Stimulated activated CD8-positive, alpha-beta memory T cell treated with anti-CD3 and anti-CD28 coated beads, Interleukin-15, amount 100 ng/mL, for 4 hours (primary cell): ENCODE measurements around the gene ADAR.

Experiments used
- DNase-seq, 2 donors: peaks; one replicate each; pipeline ENCODE4 v3.0.0-alpha.2; 2020; ENCODE audit warnings: low read depth in 2 of 2

ADAR gene

DNA sequence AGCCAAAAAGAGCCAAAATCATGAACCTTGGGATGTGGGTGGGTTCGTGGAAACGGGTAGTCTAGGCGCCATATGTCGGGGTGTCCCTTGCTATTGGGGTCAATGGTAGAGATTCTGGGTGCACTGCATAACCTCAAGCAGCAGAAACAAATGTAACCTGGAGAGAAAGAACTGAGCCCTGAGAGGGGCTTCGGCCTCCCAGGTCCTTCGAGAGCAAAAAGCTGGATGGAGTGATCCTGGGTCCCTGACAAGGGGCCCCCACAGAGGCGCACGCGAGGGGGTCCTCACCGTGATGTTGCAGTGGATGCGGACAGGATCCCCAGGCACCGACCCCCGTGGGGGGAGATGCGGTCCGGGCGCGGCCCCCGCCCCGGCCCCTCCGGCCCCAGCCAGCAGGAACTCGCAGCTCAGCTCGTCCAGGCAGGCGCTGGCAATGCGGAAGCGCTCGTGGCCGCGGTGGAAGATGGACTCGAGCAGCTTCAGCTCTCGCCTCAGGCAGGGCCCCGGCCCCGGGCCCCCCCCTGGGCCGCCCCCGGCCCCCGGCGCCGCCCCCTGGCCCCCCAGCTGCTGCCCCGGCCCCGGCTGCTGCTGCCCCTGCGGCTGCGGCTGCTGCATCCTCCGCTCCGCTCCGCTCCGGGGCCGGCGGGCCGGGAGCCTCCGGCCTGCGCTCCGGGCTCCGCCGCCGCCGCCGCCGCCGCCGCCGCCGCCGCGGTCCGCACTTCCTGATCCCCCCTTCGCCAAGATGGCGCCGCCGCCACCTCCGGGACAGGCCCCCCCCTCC is 49.9 kb downstream of the ADAR start, which contains the start of gene UBE2Q1:
Gene UBE2Q1, minus strand, starts transcription at position 724 of the 781 bp plus-strand sequence. Its CDS starts 109 bp downstream, at position 615.
- peak in 1 of 2 donors; percentile 6 for DNase-seq

DNA sequence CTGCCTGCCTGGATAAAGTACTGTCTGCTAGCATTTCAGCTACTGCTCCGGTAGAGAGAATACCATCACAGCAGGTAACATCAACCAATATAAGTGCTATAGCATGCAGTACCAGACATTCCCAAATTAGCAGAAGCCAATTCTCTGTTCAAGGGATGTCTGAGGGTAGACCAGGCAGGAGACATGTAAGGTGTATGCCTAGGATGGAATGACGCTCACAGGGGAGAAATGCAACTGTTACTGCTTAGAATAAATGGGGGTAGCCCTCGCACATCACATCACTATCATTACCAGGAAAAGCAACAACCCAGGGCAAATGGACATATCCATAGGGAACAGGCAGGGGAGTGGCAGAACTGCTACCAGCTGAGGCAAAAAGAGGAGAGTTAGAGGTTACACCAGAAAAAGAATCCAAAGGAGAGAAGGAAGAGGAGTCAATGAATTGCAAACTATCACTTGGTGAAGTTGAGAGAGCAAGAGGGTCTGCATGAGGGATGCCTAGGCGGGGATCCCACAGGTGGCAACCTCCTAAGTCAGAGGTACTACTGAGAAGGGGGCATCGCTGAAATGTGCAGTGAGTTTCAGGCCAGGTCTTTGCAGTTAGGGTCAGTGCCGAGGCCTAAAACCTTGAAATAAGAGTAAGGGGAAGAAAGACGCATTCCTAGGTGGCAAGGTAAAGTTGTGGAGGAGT is 50.6 kb downstream of the ADAR start:
- DNase-seq, result no peak

DNA sequence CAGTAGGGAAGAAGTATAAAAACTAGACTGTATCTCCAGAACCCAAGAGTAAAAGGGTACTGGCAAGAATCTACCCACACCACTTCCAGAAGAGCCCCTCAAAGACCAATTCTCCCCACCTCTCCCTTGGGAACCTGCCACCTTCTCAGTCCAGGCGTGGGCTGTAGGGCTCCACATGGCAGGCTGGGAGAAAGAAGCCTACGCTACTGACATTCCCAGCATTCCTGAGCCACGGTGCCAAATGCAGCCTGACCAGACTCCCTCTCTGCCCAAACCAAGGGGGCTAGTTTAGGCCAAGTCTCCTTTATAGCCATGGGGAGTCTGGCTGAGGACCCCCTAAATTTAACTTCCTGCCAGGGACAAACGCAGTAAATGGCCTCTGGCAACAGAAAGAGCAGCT is 51.6 kb downstream of the ADAR start:
- DNase-seq, result no peak

GRCh38 chr1:154553056-154554030 is 54.6 kb downstream of the ADAR start:
- no peak for DNase-seq

DNA sequence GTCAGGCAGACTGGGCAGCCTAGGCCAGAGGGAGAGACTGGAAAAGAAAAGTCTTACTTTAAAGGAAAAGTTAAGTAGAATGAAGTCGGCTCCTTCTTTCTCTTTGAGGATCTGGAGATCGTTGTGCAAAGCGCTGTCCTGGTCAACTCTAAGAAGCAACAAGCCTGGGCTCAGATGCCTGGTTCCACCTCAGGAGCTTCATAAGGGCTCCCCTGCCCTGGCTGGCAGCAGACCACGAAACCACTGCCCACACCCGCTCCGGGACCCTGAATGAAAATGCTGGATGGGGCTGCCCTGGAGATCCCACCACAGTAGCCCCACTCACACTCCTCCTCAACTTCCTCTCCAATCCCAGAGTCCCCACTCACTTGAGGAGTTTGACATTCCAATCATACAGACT is 56.0 kb downstream of the ADAR start:
- DNase-seq, result no peak

- no peak for DNase-seq
These were observed 56.5 kb downstream of the ADAR start for GRCh38 chr1:154551474-154551873.

GRCh38 chr1:154550657-154551056 is 57.3 kb downstream of the ADAR start:
- no peak for DNase-seq

DNA sequence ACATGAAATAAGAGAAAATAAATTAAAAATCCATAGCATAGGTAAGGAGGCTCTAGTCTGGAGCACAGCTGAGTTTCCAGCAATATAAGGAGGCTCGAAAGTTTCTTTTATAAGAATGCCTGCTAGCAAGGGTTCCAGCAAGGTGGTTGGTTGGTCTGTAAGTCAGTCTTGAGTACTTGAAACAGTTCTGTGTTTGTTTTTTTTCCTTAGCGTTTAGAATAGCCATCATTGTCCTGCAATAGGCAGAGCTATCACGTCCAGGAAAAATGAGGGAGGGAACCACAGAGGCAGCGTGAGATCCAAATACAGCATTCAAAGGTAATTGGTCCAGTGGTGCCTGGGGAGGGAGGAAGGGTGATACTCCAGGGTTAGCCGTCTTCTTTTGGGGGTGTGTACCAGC is 57.9 kb downstream of the ADAR start:
- no peak for DNase-seq

DNA sequence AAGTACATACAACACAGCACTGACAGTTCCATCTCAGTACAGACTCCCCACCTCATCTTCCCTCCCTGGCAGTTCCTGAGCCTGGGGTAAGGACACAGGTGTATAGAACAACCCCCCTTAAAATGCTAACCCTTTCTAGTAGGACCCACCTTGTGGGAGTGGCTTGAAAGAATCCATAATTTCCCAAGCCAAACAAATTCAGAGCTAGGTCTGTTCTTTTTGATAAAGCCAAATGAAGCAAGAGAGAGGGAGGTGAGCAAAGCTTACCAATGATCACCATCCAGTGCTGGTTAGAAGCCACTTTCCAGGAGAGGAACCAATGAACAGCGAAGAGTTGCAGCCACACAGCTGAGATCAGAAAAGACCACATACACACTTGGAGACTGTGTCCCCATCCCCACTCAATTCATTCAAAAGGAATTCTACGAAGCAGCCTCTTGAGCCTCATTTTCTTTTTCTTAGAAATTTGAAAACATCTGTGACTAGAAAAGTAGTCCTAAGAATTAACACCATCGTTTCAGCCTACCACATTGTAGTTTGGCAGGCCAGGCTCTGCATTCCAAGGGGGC is 58.7 kb downstream of the ADAR start:
- no peak for DNase-seq

GRCh38 chr1:154548028-154548427 is 60.0 kb downstream of the ADAR start:
- no peak for DNase-seq

DNA sequence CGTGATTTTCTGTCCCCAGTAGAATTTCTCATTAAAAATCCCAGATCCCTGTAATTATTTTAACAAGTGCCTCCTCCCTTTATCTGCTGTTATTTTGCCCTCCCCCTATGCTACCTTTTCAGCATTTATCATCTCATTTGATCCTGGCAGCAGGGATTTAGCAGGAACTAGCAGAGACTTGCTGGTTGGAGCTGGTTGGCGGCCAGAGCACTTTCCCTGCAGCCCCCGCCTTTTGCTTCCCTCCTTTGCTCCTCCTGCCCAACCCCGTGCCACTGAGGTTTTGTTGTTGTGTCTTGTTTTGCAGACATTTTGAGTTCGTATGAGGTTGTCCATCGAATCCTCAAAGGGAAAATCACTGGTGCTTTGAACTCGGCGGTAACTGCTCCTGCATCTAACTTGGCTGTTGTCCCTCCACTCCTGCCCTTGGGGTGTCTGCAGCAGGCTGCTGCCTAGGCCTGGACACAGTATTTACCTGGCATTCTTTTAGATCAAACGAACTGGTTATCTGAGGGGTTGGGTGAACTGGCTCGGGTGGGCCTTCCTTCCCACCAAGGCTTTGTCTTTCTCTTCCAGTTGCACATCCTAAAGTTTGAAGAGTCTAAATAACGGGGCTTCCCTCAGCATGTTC is 60.8 kb downstream of the ADAR start:
- DNase-seq, result no peak

DNA sequence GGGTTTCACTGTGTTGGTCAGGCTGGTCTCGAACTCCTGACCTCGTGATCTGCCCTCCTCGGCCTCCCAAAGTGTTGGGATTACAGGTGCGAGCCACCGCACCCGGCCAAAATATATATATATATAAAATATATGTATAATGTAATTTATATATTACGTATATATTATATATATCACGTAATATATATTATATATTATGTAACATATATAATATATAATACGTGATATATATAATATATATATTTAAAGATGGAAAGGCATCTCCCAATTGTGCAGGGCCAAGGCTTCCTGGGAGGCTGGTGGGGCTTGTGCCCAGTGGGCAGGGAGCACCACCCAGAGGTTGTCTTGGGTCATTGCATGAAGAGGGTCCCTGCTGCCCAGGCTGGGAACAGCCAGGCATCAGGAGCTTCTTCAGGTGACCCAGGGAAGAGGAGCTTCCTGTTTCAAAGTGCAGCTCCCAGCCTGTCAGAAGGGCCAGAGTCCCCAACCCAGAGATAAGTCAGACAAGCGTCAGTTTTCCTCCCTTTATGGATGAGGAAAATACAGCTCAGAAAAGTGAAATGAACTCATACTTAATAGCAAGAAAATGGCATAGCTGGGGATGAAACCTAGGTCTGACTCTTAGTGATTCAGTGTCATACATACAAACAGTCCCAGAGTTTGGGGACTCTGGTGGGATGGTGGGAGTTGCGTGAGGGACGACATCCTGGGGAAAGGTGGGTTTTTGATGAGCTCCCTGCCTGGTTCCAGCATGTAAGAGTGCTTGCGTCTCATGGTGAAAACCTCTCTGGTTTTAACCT is 61.5 kb downstream of the ADAR start:
- DNase-seq, result peak in 1 of 2 donors; percentile 19

DNA sequence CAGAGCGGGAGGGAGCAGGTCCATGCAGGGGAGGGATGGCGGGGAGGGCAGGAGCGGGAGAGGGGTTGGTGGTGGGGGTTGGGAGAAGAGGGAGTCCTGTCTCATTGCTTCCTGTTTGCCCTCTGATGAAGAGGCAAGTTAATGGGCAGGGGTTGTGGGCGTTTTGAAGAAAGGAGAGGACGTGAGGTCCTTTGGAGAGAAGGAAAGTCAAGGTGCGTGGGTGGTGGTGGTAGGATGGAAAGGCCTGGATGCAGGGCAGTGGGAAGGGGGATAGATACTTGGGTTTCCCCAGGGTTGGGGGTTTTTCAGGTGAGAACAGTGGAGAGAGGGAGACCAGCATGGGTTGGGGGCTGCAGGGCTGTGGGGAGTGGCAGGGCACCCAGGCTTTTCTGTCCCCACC is 66.8 kb downstream of the ADAR start:
- DNase-seq, result no peak

GRCh38 chr1:154539486-154540483 is 68.2 kb downstream of the ADAR start:
- DNase-seq, result no peak

DNA sequence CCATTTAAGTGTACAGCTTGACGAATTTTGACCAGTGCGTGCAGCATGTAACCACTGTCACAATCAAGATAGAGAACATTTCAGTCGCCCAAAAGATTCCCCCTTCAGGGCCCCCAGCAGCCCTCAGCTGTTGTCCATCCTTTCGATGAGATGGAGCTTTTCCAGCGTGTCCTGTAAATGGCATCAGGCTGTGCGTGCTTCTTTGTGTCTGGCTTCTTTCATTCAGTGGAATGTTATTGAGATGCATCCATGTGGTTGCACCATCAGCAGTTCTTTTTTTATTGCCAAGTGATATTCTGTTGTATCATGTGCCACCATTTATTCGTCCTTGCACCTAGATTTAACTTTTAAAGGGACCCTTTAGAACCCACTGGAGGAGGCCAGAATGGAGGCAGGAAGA is 71.4 kb downstream of the ADAR start:
- no peak for DNase-seq

DNA sequence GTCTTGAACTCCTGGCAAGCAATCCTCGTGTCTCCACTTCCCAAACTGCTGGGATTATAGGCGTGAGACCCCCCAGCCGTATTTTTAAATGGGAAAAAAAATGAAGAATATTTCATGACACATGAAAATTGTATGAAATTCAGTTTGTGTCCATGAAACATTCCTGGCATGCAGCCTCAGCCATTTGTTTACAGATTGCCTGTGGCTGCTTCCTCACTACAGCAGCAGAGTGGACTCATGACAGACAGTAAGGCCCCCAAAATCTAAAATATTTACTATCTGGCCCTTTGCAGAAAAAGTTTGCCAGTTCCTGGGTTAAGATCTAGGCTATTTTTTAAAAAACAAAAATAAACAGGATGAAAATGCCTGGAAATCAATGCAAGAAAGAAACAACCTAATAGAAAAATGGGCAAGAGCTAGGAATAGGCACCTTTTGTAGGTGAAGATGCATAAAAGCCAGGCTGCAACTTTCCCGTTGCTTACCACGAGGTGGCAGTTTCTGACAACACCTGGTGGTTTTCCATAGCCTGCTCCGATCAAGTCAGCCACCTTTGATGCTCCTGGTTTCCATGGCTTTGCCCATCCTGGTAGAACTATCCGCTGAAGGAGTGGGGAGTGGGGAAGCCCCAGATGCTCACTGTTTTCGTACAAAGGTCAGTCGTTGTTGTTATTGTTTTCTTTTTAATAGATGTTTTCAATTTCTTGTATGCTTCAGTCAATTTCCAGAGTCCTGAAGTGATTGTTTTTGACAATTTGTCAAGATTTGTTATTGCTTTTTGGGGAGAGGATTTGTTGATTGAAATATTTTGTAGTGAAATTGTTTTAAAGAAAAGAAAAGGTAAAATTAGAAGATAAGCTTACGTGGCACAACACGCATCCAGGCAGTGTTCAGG is 73.8 kb downstream of the ADAR start:
- no peak for DNase-seq
